ENCODE results near the gene KCTD10. TPM values are rescaled to one million over a fixed set of nuclear protein-coding genes. Genes with fewer than 3 reads are reported as not detected.

Gene KCTD10
- total RNA-seq, 1 experiment from 2014 or later: 44.7 TPM

- TF ChIP-seq ZNF317 (CRISPR knock-in tag; IDR thresholded peaks at IDR 0.05; ENCODE audit: borderline replicate concordance, low read depth) (no peak), ELF4 (CRISPR knock-in tag; IDR thresholded peaks at IDR 0.05; ENCODE audit: low read depth) (no peak)
Observed at GRCh38 chr12:109482894-109483293, 5.8 kb upstream of the KCTD10 start (continued).

- DNase-seq (ENCODE audit: low spot score) (no peak), ATAC-seq (no peak)
- CTCF ChIA-PET: interaction anchor here (0.9 kb wide), 2 partner anchors 50 to 54 kb away, joined by 3 to 4 read pairs; no protein-coding TSS in a partner anchor
- no peaks in the 10 kb centered on the region for H3K9me3 Mint-ChIP-seq
- no peak overlapping the region for H3K4me3 Mint-ChIP-seq
- no peak overlapping the region for H3K27ac Mint-ChIP-seq
- peaks cover 5% of the 10 kb centered on the region; the same call in 1 of the 2 replicates for H3K4me1 Mint-ChIP-seq
- no peak for TF ChIP-seq ZNF219 (CRISPR knock-in tag; IDR thresholded peaks at IDR 0.05; ENCODE audit: borderline replicate concordance)
- TF ChIP-seq OVOL2 (CRISPR knock-in tag; IDR thresholded peaks at IDR 0.05; ENCODE audit: borderline replicate concordance): no peak
- TF ChIP-seq MXD4 (CRISPR knock-in tag; IDR thresholded peaks at IDR 0.05; ENCODE audit: borderline replicate concordance): no peak
- no peak for TF ChIP-seq SMAD4 (CRISPR knock-in tag; IDR thresholded peaks at IDR 0.05)
- TF ChIP-seq PRDM15 (CRISPR knock-in tag; IDR thresholded peaks at IDR 0.05): no peak
- no peak for TF ChIP-seq AR (CRISPR knock-in tag; IDR thresholded peaks at IDR 0.05)
- no peak for TF ChIP-seq ATF6 (CRISPR knock-in tag; IDR thresholded peaks at IDR 0.05)
- peaks cover 35% of the 10 kb centered on the region for H3K36me3 Mint-ChIP-seq
- POLR2A ChIA-PET: no interaction called here
- H3K27me3 Mint-ChIP-seq (ENCODE audit: low read depth): no peaks in the 10 kb centered on the region
Observed at GRCh38 chr12:109482491-109482890, 5.4 kb upstream of the KCTD10 start.

- H3K36me3 Mint-ChIP-seq: peaks cover 28% of the 10 kb centered on the region
- peaks cover 5% of the 10 kb centered on the region; the same call in 1 of the 2 replicates for H3K4me1 Mint-ChIP-seq
- ATAC-seq: no peak
- no peak for DNase-seq (ENCODE audit: low spot score)
- CTCF ChIA-PET: no interaction called here
- POLR2A ChIA-PET: no interaction called here
- H3K27me3 Mint-ChIP-seq (ENCODE audit: low read depth): no peaks in the 10 kb centered on the region
- H3K9me3 Mint-ChIP-seq: no peaks in the 10 kb centered on the region
- H3K27ac Mint-ChIP-seq: no peak overlapping the region
- no peak overlapping the region for H3K4me3 Mint-ChIP-seq
- no peak for TF ChIP-seq GRHL2 (CRISPR knock-in tag; IDR thresholded peaks at IDR 0.05; ENCODE audit: insufficient replicate concordance, severe bottlenecking)
- no peak for TF ChIP-seq HMGXB4 (CRISPR knock-in tag; IDR thresholded peaks at IDR 0.05)
- no peak for TF ChIP-seq NFE2L1 (CRISPR knock-in tag; IDR thresholded peaks at IDR 0.05)
- no peak for TF ChIP-seq ARID4B (CRISPR knock-in tag; IDR thresholded peaks at IDR 0.05; ENCODE audit: borderline replicate concordance)
- no peak for TF ChIP-seq PRDM15 (CRISPR knock-in tag; IDR thresholded peaks at IDR 0.05)
- TF ChIP-seq ZNF416 (CRISPR knock-in tag; IDR thresholded peaks at IDR 0.05): no peak
Observed at GRCh38 chr12:109481863-109482262, 4.8 kb upstream of the KCTD10 start.
